HG02571 (cell line): ENCODE data around the gene TAF1D.
"Not testable (repeated sequence)": the region's sequence is repeated elsewhere in the genome, so short reads cannot be mapped to it uniquely, and the experiment has no call there.

ENCODE experiments used
- ATAC-seq: cut with Tn5 transposase; IDR thresholded peaks from one replicate; pipeline ENCODE4 v1.9.1; 2021; ENCODE audit warnings: mild to moderate bottlenecking, moderate library complexity; ENCODE audit not compliant: unreplicated experiment

Gene TAF1D, protein sequence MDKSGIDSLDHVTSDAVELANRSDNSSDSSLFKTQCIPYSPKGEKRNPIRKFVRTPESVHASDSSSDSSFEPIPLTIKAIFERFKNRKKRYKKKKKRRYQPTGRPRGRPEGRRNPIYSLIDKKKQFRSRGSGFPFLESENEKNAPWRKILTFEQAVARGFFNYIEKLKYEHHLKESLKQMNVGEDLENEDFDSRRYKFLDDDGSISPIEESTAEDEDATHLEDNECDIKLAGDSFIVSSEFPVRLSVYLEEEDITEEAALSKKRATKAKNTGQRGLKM

DNA sequence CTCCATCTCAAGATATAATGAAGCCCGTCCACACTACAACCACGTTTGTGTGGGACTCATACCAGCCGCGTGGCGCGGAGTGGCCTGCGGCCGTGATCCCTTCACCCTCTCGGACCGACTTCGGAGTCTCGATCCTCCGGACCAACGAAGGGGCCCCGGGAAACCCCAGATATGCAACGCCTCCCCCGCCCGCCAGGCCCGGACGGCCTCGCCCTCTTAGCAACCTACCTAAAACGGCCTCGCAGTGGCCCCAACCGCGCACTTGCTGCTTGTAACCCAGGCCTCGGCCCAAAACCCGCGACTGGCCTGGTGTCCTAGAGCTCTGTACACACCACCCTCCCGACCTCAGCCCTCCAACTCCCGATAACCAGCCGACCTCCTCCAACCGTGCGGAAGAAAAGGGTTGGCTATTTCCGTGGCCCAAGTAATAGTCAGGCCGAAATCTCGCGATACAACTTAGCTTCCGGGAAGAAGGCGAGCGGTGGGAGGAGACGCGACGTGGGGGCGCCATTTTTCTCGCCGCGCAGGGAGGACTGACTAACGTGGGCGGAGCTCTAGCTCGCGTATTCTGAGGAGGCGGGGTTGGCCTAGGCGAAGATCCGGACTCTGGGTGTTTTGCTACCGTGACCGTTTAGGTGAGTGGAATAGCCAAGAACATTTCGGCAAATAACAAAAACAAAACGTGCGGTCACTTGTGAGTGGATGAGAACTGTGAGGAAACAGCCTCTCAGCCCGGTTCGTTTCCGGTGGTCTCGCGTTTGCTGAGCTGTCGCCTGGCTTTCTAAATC, at the start of gene TAF1D, which contains the start of gene C11orf54:
TSS of gene TAF1D (minus strand) at position 402 of the 788 bp plus-strand sequence. CDS start 2,191 bp downstream, outside the sequence.
TSS of gene C11orf54 (plus strand) at position 579 of the 788 bp plus-strand sequence. CDS start 5,722 bp downstream, outside the sequence.
- peak; percentile 81 for ATAC-seq

DNA sequence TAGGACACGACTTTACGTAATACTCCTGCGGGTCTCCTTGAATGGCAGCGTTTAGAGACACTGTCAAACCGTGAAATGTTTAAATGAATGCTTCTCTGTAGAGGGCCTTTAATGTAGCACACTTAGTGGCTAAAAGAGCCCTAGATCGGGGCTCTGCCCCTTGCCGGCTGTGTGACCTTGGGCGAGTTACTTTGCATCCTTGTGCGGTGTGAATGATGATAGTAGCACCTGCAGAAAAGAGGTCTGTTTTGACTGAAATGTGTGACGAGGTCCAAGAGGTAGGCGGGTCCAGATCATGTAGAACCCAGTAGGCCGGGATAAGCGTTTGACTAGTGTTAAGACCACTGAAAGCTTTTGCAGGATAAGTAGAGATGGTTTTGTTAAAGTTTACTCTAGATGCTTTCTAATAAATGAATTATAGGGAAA, 43.7 kb upstream of the TAF1D start:
- peak; percentile 37 for ATAC-seq

DNA sequence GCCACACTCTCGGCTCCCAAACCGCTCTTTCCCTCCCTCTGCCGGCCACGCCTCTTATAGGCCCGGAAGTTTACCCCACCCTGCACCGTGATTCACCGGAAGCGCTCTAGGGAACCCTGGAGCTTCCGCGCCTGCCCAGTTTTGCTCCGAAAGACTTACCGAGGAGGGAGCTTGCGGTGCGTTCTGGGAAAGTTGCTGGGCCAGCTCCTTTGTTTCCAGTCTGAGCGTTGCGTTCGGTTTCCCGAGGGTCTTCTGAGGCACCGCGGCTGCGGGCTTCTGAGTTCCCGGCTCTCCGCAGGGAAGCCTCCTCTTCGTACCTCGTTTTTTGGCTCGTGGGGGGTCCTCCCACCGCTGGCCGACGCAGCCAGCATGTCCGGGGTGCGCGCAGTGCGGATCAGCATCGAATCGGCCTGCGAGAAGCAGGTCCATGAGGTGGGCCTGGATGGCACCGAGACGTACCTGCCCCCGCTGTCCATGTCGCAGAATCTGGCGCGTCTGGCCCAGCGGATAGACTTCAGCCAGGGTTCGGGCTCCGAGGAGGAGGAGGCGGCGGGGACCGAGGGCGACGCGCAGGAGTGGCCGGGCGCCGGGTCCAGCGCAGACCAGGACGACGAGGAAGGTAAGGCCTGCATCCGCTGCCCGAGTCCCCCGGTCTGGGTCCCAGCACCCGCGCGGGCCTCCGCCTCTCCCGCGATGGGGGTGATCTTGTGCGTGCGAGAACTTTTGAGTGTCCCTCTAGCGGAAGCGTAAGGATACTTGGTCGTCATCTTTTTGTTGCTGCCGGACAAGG, 43.0 kb upstream of the TAF1D start, which contains the start of gene MED17:
TSS of gene MED17 (plus strand) at position 138 of the 790 bp plus-strand sequence. CDS start at position 370, 232 bp downstream.
- peak; percentile 97 for ATAC-seq

DNA sequence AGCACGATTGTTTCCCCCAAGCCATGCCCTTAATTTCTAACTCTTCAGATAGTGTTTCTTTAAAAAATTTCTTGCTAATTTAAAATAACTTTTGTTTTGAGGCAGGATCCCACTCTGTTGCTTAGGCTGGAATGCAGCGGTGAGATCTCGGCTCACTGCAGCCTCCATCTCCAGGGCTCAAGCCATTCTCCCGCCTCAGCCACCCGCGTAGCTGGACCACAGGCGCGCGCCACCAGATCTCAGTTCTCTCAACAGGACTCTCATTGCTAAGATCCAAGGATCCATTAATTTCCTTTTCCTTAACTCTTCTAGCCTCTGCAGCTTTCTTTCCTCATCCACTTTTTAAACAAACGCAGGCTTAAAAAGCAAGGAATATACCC, 42.5 kb upstream of the TAF1D start:
- peak; percentile 43 for ATAC-seq

DNA sequence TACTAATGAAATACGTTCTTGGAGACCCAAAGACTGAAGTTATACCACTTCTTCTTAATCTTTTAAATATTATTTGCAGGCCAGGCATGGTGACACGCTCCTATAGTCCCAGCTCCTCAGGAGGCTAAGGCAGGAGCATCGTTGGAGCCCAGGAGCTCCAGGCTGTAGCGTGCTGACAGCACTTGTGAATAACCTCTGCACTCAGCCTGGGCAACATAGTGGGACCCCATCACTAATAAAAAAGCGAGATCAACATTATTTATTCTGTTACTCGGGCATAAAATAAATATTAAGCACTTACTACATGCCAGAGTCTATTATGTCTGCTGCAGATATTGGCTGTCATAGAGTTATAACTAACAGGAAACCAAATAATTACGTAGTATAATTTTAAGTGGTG, 42.1 kb upstream of the TAF1D start:
- no peak for ATAC-seq

DNA sequence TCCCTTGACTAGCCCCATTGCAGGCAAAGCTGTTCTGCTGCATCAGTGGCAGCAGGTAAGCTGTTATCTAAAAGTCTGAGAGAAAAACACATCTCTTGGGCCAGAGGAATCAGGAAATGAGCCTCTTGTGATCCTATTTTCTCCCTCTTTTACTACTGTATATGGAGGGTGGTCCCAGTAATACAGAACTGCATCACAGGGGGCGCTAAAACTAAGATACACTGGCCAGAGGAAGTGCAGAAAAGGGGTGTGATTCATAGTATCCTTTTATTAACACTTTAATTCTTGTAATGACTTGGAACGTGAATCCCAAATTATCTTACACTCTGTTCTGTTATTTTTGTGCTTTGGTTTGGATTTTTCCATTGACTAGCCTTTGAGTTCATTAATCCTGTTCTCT, 34.0 kb upstream of the TAF1D start:
- no peak for ATAC-seq

DNA sequence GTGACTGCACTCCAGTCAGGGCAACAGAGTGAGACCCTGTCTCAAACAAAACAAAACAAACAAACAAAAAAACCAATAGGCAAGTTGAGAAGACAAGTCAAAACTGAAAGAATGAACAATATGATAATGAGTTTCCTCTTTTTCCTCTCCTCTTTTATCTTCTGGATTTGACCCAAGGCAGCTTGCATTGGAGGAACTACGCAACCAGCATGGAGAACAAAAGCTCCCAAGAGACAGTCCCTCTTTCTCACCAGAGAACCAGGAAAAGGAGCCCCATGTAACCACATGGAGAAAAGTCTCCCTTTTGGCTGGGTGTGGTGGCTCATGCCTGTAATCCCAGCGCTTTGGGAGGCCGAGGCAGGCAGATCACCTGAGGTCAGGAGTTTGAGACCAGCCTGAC, 33.3 kb upstream of the TAF1D start:
- ATAC-seq, result not testable (repeated sequence)

DNA sequence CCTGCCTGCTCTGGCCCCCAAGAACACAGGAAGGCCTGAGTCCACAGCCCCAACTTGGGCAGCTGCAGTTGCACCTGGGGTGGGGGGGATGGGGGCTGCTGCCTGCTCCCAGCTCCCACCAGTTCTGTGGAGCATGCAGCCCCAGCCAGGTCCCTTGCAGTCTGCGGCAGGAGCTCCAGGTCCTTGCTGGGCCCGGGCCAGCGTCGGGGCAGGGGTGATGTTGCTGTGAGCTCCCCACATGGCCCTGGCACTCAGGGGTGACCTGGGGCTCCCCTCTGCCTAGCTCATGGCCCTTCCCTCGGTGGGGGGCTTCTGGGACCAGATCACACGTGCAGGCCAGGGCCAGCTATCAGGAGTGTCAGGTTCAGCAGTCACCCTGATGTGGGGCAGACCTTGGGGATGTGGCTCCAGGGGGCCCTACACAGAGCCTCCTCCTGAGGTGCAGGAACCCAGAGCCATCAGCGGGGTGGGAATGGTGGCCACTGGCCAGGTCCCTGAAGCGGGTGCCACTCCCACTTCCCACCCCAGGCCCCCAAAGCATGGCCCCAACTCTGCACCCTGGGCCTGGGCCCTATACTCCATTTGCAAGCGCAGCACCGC, 32.4 kb upstream of the TAF1D start:
- ATAC-seq, result no peak

DNA sequence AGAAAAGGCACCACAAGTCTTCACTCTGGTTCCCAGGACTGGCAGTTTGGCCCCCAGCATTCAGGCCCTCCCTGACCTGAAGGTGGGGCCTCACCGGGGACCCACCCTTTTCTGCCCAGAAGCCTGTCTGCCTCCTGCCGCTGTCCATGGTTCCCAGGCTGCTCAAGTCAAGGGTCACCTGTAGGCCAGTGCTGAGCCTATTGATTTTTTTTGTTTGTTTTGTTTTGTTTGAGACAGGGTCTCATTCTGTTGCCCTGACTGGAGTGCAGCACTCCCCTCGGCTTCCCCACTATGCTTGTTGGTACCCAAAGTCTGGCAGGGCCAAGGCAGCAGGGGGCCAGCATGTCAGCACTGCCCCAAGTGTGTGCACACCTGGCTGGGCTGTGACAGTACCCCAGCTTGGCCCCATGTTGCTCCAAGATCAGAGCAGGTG, 31.8 kb upstream of the TAF1D start:
- ATAC-seq, result no peak

DNA sequence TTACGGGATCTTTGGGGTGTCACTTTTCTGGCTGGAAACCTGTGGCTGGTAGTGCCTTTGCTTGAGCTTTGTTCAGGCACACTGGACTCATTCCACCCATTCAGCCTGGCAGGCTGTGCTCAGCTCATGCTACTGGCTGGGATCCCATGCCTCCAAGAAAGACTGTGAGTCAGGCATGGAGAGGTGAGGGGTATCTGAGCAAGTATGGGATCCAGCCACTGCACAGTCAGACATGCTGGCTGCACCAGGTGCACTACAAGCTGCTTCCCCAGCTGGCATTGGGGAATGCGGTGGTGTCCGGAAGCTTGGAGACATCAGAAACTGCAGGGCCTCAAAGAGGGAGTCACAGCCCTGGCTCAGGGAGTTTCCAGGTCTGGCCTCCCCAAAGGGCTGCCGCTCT, 30.8 kb upstream of the TAF1D start:
- no peak for ATAC-seq

DNA sequence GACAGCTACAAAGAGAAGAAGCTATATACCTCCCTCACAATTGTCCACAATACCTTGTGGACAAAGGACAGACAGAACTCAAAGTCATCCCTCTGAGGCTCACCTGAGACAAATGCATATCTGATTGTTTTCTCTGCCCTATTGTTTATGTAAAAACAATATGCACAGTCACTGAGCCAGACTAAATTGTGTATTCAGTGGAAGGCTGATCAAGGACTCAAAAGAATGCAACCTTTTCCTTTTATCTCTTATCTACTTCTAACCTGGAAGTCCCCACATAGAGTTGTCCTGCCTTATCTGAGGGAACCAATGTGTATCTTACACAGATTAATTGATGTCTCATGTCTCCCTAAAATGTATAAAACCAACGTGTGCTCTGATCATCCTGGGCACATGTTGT, 28.9 kb upstream of the TAF1D start:
- ATAC-seq, result no peak

DNA sequence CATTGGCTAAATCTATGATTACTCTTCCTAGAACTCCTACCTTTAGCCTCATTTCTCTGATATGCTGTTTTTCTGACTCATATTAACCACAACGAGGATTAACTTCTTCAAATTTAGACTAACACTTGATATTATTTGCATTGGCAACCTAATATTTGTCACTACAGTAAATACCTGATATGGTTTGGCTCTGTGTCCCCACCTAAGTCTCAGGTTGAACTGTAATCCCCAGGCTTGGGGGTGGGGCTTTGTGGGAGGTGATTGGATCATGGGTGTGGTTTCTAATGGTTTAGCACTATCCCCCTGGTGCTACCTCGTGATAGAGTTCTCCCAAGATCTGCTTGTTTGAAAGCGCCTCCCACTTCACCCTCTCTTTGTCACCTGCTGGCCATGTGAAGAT, 25.7 kb upstream of the TAF1D start:
- no peak for ATAC-seq

DNA sequence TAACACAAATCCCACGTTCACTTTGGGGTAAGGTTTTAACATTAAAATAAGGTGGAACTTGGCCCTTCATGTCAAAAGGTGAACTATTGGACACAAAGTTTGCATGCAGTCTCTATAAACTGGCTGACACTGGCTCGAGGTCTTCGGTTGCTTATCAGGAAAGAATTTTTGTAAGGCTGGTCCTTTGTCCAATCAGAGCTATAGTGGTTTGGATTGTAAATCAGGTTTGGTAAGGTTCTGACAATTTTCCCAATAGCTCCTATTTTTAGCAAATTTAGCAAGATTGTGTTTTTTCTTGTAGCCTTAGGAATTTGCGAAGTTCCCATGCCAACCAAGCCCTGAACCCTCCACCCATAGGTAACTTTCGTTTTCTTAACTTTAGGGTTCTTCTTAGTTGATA, 25.2 kb upstream of the TAF1D start:
- ATAC-seq, result no peak

DNA sequence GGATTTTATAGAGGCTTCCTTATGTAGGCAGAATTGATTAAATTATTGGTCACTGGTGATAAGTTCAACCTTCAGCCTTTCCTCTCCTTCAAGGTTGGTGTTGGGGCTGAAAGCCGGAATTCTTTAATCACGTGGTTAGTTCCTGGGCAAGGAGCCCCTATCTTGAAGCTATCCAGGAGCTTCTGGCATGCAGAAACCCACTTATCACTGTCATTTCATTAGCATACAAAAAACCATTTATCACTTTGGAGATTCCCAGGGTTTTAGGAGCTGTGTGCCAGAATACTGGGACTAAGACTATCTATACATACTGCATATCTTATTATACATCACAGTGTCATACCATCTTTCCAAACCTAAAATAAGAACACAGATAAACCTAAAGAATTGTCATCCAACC, 24.3 kb upstream of the TAF1D start:
- ATAC-seq, result no peak

DNA sequence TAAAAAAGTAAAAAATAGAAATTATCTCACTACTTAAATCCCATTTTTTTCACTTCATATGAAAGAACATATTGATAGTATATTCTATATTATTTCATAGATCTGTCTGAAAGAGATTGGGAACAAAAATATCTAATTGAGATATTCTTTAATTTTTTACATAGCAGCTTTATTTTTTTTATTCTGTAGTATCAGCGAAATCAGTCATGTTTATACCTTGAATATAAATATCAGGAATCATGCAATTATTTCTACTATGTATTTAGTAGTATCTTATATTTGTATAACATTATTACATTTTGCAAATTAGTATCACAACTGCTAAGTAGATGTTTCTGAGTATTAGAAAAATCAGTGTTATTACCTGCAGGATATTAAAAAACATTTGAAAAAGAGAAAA, 20.6 kb upstream of the TAF1D start:
- no peak for ATAC-seq

DNA sequence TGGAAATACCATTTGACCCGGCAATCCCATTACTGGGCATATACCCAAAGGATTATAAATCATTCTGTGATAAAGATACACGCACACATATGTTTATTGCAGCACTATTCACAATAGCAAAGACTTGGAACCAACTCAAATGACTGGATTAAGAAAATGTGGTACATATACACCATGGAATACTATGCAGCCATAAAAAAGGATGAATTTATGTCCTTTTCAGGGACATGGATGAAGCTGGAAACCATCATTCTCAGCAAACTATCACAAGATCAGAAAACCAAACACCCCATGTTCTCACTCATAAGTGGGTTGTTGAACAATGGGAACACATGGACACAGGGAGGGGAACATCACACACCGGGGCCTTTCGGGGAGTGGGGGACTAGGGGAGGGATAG, 17.8 kb upstream of the TAF1D start:
- ATAC-seq, result not testable (repeated sequence)

DNA sequence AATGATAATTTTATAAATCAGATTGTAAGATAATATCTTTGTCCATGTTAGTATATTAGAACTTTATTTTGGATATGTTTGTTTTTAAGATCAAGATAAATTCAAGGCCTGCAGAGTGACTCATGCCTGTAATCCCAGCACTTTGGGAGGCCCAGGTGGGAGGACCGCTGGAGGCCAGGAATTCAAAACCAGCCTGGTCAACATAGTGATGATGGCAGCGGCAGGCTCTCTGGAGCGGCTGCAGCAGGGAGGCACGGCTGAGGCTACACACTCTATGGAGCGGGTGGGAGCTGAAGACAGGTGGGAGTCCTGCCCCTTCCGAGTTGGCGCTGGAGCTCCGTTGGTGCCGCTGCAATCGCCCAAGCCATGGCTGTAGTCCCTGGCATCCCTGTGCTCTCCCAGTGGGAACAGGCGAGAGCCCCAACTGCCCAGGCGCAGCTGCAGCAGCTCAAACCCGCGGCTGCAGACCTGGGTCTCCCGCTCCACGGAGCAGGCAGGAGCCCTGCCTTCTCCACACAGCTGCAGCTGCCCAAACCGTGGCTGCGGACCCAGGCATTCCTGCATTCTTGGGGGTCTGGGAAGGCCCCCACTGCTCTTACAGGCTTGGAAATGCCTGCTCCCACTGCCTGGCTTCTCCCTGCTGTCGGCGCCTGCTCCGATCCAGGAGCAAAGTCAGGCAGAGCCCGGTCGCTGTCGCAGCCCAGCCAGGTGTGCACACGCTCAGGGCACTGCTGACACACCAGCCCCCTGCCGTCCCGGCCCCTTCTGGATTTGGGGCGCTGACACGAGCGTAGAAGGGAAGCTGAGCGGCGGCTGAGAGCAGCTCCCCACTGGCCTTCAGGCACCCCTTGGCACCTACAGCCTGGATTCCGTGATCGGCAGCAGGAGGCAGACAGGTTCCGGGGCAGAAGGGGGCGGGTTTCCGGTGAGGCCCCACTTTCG, 16.9 kb upstream of the TAF1D start:
- no peak for ATAC-seq

DNA sequence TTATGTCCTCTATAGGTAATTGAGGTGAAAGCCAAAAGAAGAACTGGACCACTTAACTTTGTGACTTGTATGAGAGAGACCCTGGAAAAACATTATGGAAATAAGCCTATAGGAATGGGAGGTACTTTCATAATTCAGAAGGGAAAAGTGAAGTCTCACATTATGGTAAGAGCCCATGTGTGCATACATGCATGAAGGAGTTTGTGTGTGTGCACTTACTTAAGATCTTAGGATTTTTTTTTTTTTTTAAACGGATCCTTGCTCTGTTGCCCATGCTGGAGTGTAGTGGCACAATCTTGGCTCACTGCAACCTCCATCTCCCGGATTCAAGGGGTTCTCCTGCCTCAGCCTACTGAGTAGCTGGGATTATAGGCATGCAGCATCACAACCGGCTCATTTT, 16.0 kb upstream of the TAF1D start:
- ATAC-seq, result no peak

DNA sequence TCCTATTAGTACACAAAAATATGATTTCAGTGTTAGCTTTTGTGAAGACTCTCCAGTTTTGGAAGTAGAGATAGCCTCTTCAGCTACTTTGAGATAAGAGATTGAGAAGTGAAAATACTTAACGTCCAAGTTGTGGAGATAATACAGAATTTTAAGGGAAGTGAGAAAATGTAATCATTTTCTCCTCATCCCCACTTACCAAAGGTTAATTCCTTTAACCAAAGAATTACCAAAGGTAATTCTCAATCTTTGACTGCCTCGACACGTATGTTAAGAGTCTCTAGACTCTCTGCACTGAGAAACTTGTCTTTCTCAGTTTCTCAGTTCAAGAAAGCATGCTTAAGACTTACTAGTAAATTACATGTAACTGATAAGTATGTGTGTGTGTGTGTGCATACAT, 15.5 kb upstream of the TAF1D start:
- ATAC-seq, result no peak

DNA sequence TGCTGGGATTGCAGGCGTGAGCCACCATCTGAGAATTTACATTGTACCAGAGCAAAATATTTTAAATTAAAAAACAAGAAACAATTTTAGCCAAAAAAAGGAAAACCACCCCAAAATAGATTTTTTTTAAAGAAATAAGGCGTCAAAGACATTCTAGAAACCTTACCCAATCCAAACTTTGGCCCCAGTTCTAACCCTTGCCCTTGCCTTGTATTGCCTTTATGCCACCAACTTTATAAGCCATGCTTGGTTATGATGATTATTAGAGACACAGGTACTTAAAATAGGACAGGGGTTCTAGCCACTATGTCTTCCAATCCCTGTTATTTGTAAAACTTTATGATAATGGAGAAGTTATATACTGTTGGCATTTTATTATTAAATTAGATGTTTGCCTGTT, 11.9 kb upstream of the TAF1D start:
- ATAC-seq, result no peak
